GM19452 (cell line): Measurements from ENCODE around the gene ANKMY2.
"Not testable (repeated sequence)": the region's sequence is repeated elsewhere in the genome, so short reads cannot be mapped to it uniquely, and the experiment has no call there.

Experiments used
- ATAC-seq: cut with Tn5 transposase; IDR thresholded peaks from one replicate; pipeline ENCODE4 v1.9.1; 2021; ENCODE audit not compliant: unreplicated experiment

ANKMY2 gene

DNA sequence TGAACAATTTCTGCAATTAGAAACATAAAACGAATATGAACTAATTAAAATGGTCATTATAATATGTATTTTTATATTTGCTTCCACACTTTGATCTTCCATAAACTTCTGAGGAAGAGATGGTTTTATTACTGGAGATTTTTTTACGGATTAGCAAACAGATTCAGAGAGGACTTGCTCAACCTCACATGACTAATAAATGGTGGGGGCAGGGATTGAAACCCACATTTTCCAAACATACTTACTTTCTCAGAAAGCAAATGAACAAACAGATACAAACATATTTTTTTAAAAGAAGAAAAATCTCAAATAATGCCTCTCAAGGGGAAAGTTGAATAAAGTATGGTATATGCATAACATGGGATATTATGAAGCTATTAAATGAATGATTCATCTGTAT, 18.3 kb downstream of the ANKMY2 start:
- ATAC-seq, result no peak

DNA sequence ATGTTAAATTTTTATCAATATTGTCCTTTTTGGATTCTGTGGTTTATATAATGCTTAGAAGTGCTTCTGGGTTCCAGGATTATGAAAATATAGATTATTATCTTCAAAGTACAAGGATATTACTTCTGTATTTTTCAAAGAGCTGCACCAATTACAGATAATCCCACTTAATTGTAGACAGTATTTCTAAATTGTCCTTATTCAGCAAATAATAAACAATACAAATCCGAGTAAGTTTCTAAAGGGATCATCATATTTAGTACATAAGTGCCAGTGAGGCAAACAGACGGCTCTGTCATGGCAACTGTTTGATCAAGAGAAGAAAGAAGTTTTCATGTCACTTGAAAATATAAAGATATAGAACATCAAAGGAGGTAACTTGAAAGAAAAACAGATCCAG, 19.2 kb downstream of the ANKMY2 start:
- no peak for ATAC-seq

DNA sequence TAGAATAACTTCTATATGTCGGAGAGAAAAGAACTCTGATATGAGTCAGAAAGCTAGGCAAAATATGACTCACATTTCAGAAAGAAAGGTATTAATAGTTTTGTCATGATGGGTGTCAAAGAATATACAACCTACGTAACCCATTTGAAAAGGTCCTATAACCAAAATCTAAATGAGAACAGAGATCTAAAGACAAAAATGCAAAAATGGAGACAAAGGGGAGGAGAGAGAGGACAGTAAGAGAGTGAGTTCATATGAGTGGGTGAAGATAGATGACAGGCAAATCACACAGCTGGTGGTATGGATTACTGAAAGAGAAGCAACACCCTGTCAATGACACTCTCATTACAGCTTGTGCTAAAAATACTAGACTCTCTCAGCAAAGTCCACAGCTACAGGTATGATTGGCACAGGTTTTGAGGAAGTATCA, 25.6 kb downstream of the ANKMY2 start:
- ATAC-seq, result peak; percentile 87

DNA sequence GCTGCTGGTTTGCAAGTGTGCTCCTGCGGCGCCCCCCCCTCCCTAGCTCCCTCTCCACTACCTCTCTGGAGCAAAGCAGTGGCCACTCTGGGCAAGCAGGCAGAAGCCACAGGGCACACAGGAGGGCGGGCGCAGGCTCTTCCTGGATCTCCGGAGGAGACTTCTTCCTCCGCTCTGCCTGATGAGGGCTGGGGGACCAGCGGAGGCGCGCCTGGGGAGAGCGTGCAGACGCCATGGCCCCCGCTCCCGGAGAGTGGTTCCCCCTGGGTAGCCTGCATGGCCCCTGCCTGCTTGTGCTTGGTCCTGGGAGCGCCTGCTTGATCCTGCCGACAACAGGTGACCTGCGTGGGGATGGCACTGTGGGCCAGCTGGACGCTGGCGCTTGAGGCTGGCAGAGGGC, 29.0 kb downstream of the ANKMY2 start:
- no peak for ATAC-seq

DNA sequence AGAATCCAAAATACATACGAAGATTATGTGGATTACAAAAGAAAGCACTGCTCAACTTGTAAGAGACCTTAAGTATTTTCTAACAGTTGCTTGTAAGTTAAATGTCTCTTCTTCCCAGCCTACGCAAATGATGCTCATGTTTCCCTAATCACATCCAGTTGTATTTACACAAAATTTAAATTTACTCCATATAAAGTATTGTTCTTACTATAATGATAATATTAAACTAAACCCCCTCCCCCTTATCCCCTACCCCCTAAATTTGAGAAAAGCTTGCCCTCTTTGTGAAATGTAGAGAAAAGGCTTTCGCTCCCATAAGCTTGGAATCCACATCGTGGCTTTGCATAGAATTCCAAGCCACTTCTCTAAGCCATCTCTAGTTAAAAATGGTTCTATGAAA, 29.4 kb downstream of the ANKMY2 start:
- ATAC-seq, result no peak

DNA sequence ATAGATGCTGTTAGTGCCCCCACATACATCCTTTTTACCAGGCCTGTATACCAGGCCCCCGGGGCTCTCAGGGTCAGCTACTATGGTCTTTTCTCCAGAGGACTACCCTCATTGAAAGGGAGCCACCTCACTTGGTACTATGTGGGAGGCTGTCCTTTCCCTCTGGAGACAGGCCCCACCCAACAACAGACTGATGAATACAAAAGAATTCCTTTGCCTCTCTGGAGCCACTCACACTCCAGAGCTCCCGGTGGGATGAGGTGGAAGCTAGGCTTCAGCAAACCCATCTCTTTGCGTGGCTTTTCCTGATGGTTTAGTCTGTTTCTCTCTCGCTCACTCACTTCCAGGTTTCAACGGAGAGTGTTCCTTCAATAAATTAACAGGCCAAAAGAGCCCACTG, 30.3 kb downstream of the ANKMY2 start:
- ATAC-seq, result no peak

DNA sequence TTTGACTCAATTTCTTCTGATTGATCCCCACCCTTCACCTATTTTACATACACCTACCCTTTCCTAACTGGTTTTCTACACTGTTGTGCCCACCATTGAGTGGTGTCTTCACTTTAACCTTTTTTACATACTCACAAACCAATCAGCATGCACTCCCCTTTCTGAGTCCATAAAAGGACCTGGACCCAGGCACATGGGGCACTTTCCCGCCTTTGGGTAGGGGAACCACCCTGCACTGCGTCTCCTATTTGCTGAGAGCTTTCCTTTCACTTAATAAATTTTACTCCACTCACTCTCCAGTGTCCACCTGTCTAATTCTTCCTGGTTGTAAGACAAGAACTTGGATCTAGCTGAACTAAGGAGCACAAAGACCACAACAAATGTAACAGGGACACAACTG, 33.8 kb downstream of the ANKMY2 start:
- ATAC-seq, result no peak

DNA sequence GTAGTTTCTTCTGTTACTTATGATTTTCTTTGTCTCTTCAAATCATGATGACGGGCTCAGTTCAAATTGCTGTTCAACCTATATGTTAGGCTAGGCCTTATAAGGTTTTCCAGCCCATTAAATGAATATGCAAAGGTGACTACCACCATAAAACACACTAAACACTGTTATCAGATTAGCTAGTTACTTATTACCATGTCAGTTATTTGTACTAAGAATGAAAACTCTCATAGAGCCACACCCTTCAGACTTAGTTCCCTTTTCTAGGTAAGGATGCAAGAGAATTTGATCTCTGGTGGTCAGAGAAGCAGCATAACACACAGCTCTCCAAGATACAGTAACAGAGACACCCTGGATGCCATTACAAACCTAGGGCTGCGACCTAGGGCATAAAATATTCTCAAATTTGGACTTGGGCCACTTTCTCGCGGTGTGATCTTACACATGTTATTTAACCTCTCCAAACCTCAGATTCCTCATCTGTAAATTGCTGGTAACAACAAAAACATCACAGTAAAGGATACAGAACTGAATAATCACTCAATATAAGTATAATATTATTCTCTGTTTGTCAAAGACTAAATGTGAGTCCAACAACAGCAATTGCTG, 35.6 kb downstream of the ANKMY2 start:
- peak; percentile 78 for ATAC-seq

DNA sequence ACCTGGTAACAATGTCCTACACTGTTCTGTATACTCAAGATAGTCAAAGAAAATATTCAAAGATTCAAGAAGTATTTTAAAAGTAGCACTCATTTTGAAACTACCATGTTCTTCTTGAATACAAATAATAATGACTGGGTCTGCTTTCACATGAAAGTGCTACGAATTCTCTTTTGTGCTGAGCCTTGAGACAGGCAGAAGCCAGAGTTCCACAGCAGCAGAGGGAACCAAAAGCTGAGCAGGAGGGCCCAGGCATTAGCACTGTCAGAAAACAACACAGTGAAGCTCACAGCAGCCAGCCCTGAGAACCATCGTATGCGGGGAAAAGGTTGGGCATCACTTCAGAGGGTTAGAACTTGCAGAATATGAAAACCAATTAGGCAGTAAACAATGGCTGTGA, 38.9 kb downstream of the ANKMY2 start:
- ATAC-seq, result no peak

DNA sequence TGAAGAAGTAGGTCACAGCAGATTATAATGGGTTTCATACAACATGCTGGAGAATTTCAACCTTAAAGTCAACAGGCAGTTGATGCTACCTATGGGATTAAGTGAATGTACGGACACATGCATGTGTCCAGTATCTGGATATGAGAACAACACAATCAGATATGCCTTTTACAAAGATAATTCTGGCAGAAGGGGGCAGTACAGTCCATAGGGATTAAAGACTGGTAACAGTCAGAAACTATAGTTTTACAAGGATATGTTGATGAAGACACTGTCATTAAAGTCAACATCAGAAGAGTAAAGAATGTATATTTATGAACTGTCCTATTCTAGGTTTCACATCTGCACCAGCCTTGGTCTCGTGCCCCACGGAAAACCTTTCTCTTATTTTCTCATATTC, 41.5 kb downstream of the ANKMY2 start:
- ATAC-seq, result no peak

DNA sequence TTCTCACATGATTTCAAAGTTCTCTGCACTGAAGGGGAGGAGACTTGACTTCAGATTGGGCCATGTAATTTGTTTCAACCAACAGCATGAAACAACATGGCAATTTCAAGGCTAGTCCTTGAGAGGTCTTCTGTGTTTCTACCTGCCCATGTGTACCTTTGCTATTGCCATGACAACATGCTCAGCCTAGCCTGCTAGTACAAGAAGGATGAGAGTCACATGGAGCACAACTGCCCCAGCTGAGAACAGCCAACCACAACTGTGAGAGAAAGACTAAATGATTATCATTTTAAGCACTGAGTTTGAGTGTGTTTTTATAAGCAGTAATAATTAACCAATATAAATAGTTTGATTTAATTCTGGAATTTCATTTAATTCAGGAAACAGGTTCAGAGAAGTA, 41.9 kb downstream of the ANKMY2 start:
- no peak for ATAC-seq

DNA sequence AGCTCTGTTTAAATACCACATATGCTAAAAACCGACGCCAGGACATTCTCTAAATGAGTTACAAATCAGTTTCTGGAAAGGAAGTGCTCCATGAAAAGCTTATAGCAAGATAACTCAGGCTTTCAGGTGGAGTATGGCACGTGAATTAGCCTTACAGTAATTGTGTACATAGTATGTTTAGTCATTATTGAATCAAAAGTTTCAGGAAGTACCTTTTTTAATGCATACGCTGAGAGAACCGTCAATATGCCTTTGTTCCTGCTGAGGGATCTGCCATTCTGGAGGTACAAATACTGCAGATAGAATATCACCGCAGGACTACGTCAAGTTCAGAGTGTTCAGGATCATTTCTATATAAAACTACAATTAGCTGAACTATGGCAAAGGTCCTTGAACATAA, 45.7 kb downstream of the ANKMY2 start:
- no peak for ATAC-seq

DNA sequence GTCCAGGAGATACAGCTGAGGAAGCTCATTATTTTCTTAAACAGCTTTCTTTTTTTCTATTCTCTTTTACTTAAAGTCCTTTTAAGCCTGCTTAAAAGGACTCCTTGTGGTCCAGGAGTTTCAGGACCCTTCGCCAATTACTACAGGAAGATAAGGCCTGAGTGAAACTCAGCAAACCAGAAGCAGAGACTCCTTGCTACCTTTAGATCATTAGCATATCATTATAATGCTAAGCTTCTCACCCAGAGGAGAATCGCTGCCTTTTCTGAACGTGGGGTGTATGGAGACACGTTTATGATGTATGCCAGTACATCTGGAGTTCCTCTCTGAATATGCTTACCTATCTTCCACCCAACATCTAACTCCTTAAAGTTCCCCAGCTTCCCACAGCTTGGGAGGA, 47.5 kb downstream of the ANKMY2 start:
- no peak for ATAC-seq

DNA sequence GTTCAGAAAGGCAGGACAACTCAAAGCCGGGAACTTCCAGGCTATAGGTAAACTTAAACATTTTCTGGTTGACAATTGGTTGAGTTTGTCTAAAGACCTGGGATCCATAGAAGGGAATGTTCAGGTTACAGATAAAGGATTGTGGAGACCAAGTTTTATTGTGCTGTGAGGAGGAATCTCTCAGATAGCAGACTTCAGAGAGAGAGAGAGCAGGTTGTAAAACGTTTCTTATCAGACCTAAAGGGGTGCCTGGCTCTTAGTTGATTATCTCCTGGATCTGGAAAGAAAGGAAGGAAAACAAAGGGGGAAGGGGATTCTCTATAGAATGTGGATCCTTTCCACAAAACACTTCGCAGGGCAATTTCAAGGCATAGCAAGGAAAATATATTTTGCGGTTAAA, 50.0 kb downstream of the ANKMY2 start:
- not testable (repeated sequence) for ATAC-seq

DNA sequence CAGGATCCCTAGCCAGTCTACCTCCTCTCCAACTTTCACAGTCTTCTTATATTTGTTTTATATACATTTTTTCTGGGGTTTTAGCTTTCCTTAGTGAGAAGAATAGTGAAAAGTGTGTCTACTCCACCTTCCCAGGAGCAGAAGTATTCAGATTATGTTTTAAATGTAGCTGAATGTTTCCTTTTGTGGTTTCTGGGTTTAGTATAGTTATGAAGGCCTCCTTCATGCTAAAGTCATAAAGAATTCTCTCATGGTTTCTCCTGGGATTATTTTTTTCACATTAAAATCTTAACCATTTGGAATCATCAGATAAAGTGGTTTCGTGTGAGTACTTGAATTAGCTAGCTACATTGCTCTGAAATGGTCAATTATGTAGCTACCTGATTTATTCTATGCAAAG, 50.9 kb downstream of the ANKMY2 start:
- ATAC-seq, result no peak

DNA sequence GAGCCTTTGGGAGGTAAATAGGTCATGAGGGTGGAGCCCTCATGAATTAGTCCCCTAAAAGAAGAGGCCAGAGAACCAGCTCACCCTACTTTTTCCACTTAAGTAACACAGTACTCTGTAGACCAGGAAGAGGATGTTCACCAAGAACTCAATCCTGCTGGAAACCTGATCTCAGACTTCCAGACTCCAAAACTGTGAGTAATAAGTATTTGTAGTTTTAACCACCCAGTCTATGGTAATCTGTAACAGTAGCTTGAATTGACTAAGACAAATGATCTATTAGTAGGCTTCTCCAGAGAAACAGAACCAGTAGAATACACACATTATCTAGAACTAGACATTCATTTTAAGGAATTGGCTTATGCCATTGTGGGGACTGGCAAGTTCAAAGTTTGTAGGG, 51.5 kb downstream of the ANKMY2 start:
- ATAC-seq, result no peak

DNA sequence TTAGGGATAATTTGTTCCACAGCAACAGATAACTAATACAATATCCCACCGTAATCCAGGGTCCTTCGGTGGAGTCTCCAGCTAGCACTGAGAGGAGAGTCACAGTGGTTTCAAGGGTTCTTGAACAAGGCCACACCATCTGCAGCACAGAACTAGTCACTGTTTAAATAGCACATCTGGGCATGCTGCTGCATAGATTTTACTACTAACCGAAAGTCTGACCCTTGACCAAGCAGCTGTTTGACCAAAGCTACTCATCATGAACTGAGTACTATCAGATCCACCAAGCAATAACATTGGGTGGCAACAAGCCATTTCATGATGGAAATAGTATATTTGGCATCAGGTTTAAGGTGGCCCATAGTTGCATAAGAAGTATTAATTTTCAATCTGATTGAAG, 53.2 kb downstream of the ANKMY2 start:
- no peak for ATAC-seq

DNA sequence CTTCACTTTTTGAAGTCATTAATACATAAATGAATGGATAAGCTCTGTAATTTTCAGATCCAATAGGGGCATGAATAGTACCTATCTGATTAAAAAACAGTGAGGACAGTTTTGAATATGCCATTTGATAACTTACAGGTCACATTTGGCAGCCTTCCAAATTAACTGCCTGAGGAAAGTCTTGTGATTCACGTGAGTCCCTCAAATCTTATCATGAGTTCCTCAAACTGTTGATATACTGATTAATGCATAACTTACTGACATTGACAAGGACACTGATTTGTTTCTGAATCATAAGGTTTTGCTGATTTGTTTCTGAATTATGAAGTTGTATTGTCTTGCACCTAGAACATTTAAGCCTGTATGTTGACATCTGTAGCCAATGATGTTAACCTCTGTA, 55.1 kb downstream of the ANKMY2 start:
- no peak for ATAC-seq

DNA sequence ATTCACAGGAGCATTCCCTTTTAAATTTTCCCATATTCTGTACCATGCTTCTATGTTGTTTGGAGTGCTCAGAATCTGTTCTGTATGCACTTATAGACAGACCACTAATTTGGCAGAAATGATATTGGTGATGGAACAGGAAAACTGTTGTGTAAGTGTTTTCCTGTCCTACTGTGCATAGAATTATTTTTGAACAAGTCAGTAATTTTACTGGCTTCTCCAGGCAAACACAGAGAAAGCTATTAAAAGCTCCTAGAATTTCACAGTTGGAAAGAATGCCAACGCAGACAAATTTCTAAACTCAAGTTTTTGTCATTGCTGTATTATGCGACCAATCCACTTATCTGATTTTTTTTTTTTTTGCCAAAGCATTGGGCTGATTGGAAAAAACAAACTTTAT, 55.7 kb downstream of the ANKMY2 start:
- ATAC-seq, result no peak

DNA sequence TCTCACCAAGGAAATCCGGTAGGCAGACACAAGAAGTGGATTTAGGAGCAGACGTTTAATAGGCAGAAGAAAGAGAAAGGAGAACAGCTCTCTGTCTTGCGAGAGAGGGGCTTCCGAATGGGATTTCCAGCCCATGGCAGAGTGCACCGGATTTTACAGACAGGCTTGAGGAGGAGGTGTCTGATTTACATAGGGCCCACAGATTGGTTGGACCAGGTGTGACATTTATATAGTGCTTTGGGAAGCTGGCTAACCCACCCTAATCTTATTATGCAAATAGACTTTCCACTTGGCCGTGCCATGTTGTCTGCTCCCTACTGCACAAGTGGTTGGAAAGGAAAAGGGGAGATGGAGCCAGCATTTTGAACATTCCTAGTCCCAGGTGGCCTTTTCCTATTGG, 57.8 kb downstream of the ANKMY2 start:
- no peak for ATAC-seq

DNA sequence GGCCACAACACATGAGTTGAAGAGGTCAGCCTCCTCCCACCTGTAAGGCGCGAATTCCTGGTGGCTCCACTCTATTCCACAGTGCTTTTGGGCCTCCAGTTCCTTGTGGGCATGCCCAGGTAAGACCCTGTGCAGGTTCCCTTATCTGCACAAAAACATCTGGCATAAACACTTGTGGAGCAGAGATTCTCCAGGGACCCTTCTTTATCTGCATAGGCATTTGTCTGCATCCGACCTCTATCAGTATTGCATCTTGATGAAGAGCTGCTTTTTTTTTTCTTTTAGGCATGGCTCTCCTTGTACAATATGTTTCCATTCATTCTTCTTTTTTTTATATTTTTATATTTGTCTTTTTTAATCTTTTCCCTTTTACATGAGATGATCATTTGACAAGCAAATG, 58.4 kb downstream of the ANKMY2 start:
- no peak for ATAC-seq

DNA sequence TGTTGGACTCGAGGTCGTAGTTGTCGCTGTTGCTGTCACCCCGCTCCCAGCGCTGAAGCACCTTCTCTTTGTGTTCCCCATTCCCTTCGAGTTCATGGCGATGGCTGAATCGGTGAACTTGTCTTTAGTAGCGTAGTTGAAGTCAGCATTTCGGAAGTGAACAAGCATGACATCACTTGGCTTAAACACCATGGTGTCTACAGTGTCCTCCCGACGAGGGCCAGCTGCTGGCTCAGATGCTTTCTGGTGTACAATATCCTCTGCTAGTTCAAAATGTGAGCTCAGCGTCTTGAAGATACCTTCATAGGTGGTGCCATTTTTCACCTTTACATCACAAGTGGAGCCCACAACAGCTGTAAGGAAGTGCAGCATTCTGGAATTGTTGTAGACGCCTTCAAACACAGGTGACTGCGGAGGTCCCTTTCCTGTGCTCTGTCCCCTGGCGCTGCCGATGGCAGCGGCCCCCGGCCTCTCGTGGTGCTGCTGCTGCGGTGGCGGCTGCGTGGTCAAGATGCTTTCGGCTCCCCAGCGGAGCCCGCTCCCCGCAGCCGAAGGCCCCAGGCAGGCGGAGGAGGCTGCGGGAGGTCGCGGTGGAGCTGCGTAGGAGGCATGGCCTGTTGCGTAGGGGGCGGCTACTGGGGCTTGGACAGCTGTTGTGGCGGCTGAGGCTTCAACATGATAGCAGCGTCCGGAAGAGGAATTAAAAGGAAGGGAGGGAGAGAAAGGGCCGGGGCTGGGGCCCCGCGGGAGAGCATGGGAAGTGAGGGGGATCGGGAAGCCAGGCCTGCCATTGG, 59.3 kb downstream of the ANKMY2 start:
- no peak for ATAC-seq

DNA sequence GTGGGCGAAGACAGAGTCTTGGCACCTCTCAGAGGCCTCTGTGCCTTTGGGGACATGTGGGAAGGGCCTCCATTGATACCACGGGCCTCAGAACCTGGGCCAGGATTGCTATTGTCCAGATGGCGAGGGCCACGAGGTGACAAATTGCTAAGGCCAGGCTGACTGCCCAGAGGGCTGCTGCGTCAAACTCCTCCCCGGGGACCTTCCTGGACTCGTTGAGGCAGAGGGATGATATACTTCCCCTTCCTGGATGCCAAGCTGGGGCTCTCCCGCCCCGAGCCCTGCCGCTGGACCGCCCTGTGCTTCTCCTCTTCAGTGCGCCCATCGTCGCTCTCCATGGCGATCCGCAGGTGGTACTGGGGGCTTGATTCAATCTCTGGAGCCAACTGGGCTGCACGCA, 60.0 kb downstream of the ANKMY2 start:
- no peak for ATAC-seq
